ENCODE data around the gene IQGAP3. TPM values are rescaled to one million over a fixed set of nuclear protein-coding genes. Genes with fewer than 3 reads are reported as not detected.

IQGAP3 gene
- total RNA-seq, 1 experiment from 2014 or later = 48.3 TPM

DNA sequence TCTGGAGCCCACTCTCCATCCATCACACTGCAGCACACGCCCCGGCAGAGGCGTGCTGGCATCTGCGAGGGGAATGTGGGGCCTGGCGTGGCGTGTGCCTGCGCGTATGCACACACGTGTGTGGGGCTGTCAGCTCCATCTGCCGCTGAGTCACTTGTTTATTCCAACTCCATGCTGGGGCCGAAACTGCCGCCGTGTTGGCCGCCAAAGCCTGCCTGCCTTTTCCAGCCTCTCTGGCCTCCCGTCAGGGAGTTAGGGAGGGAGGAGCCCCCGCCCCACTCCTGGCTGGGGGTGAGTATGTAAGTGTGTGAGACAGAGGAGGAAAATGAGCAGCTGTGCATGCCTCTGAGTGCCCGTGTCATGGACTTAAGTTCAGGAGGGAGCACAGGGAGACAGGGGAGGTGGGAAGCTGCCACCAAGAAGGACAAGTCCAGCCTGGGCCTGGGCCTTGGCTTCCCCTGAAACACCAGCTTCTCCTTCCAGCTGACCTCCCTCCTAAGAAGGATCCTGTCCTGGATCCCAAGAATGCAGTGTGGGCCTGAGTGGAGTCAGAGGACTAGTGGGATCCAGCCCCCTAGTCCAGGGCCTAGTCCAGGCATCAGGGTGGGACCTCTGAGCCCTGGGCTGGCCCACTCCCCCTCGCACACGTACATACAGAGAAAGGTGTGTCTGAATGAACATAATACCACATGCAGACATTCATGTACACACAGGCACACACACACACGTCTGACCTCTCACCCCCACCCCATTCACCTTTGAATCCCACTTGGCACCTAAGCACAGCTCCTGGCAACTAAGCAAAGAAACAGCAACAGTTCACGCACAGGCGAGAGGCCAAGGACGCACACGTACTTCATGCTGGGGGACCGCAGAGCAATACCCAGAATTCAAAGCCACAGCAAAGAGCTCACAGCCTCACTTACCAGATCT, 96.5 kb downstream of the IQGAP3 start:
- intact Hi-C loops (cut with micrococcal nuclease) = no loop called here
- DNase-seq (ENCODE audit: unreplicated experiment) = no peak
- Mint-ChIP-seq H3K36me3 (ENCODE audit: insufficient read depth, unreplicated experiment) (peaks cover 100% of the 10 kb centered on the region), H3K9me3 (ENCODE audit: unreplicated experiment) (no peaks in the 10 kb centered on the region), H3K27ac (ENCODE audit: low read depth, unreplicated experiment) (no peak overlapping the region), H3K4me3 (ENCODE audit: unreplicated experiment) (no peak overlapping the region), H3K27me3 (ENCODE audit: insufficient read depth, unreplicated experiment) (no peaks in the 10 kb centered on the region), H3K4me1 (ENCODE audit: insufficient read depth, unreplicated experiment) (peaks cover 15% of the 10 kb centered on the region)
- BruUV-seq (replicated peaks) = no TSS peak
- CTCF ChIA-PET = interaction anchor here (0.6 to 2.9 kb wide), 10 partner anchors 16 to 142 kb away, joined by 3 to 8 read pairs (median 4); partner anchors contain the start of gene MEF2D
- POLR2A ChIA-PET = interaction anchor here (0.6 to 2.8 kb wide), 4 partner anchors 11 to 33 kb away, joined by 3 to 10 read pairs (median 4); partner anchors contain the start of gene MEF2D
- TF ChIP-seq, protein P1, sequence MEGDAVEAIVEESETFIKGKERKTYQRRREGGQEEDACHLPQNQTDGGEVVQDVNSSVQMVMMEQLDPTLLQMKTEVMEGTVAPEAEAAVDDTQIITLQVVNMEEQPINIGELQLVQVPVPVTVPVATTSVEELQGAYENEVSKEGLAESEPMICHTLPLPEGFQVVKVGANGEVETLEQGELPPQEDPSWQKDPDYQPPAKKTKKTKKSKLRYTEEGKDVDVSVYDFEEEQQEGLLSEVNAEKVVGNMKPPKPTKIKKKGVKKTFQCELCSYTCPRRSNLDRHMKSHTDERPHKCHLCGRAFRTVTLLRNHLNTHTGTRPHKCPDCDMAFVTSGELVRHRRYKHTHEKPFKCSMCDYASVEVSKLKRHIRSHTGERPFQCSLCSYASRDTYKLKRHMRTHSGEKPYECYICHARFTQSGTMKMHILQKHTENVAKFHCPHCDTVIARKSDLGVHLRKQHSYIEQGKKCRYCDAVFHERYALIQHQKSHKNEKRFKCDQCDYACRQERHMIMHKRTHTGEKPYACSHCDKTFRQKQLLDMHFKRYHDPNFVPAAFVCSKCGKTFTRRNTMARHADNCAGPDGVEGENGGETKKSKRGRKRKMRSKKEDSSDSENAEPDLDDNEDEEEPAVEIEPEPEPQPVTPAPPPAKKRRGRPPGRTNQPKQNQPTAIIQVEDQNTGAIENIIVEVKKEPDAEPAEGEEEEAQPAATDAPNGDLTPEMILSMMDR (IDR thresholded peaks at IDR 0.05; ENCODE audit: unreplicated experiment) = no peak

Other genes starting within 250 kb of the IQGAP3 start
- 495 and 574 TPM in 2 replicates for gene CCT3, start 234.3 kb downstream of the IQGAP3 start, total RNA-seq (2022)
- 1.8 and 3.6 TPM in 2 replicates for gene TSACC, start 234.0 kb downstream of the IQGAP3 start, total RNA-seq (2022)
- not detected in 2 replicates for gene RHBG, start 203.4 kb downstream of the IQGAP3 start, total RNA-seq (2022)
- gene MEF2D, start 71.8 kb downstream of the IQGAP3 start, total RNA-seq (2022) = 113 and 131 TPM in 2 replicates
- not detected in 2 replicates for gene TTC24, start 7.2 kb upstream of the IQGAP3 start, total RNA-seq (2022)
- gene NAXE, start 19.2 kb upstream of the IQGAP3 start, total RNA-seq (2022) = 141 and 155 TPM in 2 replicates
- gene GPATCH4, start 28.9 kb upstream of the IQGAP3 start, total RNA-seq (2022) = 67.3 and 107 TPM in 2 replicates
- not detected in 2 replicates for gene HAPLN2, start 46.9 kb upstream of the IQGAP3 start, total RNA-seq (2022)
- 0.37 TPM in 1 of 2 replicates, not detected in the other for gene BCAN, start 69.6 kb upstream of the IQGAP3 start, total RNA-seq (2022)
- gene NES, start 104.8 kb upstream of the IQGAP3 start, total RNA-seq (2022) = not detected in 2 replicates
- 0.98 and 1.9 TPM in 2 replicates for gene CRABP2, start 133.0 kb upstream of the IQGAP3 start, total RNA-seq (2022)
- gene METTL25B, start 155.9 kb upstream of the IQGAP3 start, total RNA-seq (2022) = 46.0 and 68.9 TPM in 2 replicates
- 49.9 and 57.5 TPM in 2 replicates for gene ISG20L2, start 156.2 kb upstream of the IQGAP3 start, total RNA-seq (2022)
- 233 and 261 TPM in 2 replicates for gene MRPL24, start 168.5 kb upstream of the IQGAP3 start, total RNA-seq (2022)
- gene HDGF, start 179.1 kb upstream of the IQGAP3 start, total RNA-seq (2022) = 679 and 707 TPM in 2 replicates
- 112 and 131 TPM in 2 replicates for gene PRCC, start 195.0 kb upstream of the IQGAP3 start, total RNA-seq (2022)
- gene SH2D2A, start 244.3 kb upstream of the IQGAP3 start, total RNA-seq (2022) = 19.2 and 27.9 TPM in 2 replicates

Measured in MCF 10A (cell line).